ENCODE results near the gene TMX1. TPM values are rescaled to one million over a fixed set of nuclear protein-coding genes. Genes with fewer than 3 reads are reported as not detected.

TMX1 gene
- total and polyA plus RNA-seq, 7 donors, result 6.6 to 16.1 (median 11.0) TPM

DNA sequence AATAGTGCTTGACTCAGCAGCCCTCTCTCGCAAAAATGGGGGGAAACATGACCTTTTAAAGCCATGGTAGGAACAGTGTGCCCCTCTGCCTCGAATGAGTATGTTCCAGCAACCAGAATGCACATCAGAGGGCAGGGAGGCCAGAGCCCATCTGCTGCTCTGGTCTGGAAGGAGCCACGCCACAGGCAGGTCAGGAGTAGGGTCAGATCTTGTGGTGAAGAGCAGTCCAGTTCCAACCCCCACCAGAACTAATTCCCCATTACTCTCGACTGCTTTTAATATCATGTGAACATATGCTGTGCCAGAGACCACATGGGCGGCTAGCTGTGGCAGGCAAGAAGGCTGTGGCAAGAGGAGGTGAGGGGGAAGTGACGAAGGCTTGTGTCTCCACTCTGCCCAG, 34.6 kb upstream of the TMX1 start:
- intact Hi-C loops (cut with DNase I), result no loop called here
- Histone ChIP-seq H3K4me3 (no peak overlapping the region), H3K27me3 (ENCODE audit: insufficient read depth in 3 of 3, low read length in 2 of 3) (peaks cover 0 to 4% (median 0%) of the 10 kb centered on the region in 3 donors), H3K4me1 (no peaks in the 10 kb centered on the region), H3K9me3 (no peaks in the 10 kb centered on the region), H3K27ac (no peak overlapping the region), H3K36me3 (ENCODE audit: insufficient read depth in 1 of 2, low read depth in 1 of 2) (no peaks in the 10 kb centered on the region)
- TF ChIP-seq, protein P1, sequence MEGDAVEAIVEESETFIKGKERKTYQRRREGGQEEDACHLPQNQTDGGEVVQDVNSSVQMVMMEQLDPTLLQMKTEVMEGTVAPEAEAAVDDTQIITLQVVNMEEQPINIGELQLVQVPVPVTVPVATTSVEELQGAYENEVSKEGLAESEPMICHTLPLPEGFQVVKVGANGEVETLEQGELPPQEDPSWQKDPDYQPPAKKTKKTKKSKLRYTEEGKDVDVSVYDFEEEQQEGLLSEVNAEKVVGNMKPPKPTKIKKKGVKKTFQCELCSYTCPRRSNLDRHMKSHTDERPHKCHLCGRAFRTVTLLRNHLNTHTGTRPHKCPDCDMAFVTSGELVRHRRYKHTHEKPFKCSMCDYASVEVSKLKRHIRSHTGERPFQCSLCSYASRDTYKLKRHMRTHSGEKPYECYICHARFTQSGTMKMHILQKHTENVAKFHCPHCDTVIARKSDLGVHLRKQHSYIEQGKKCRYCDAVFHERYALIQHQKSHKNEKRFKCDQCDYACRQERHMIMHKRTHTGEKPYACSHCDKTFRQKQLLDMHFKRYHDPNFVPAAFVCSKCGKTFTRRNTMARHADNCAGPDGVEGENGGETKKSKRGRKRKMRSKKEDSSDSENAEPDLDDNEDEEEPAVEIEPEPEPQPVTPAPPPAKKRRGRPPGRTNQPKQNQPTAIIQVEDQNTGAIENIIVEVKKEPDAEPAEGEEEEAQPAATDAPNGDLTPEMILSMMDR (IDR thresholded peaks at IDR 0.05), result no peak
- no peak for ATAC-seq
- DNase-seq, result no peak
- 57 to 71% (median 63%) methylated on average over 6 of the region's 6 CpGs for WGBS, 3 donors

DNA sequence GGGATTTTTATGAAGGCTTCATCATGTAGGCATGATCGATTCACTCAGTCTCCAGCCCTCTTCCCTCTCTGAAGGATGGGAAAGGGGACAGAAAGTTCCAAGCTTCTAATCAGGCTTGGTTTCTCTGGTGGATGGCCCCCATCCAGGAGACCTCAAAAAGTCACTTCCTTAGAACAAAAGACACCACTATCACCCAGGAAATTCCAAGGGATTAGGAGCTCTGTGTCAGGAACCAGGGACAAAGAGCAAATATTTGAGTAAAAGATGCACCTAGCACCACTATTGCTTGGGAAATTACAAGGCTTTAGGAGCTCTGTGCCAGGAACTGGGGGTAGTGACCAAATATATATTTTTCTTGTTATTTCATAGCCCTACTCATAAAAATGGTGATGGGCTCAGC, 33.6 kb upstream of the TMX1 start:
- DNase-seq, result no peak
- no peaks in the 10 kb centered on the region for H3K36me3 ChIP-seq (ENCODE audit: insufficient read depth in 1 of 2, low read depth in 1 of 2)
- H3K4me3 ChIP-seq, result no peak overlapping the region
- TF ChIP-seq, protein P1 (IDR thresholded peaks at IDR 0.05), result no peak
- intact Hi-C loops (cut with DNase I), result no loop called here
- peaks cover 0 to 4% (median 0%) of the 10 kb centered on the region in 3 donors for H3K27me3 ChIP-seq (ENCODE audit: insufficient read depth in 3 of 3, low read length in 2 of 3)
- ATAC-seq, result no peak
- no peaks in the 10 kb centered on the region for H3K9me3 ChIP-seq
- H3K27ac ChIP-seq, result no peak overlapping the region
- no peaks in the 10 kb centered on the region for H3K4me1 ChIP-seq
- 93 to 100% (median 96%) methylated on average over 1 of the region's 1 CpG for WGBS, 3 donors

DNA sequence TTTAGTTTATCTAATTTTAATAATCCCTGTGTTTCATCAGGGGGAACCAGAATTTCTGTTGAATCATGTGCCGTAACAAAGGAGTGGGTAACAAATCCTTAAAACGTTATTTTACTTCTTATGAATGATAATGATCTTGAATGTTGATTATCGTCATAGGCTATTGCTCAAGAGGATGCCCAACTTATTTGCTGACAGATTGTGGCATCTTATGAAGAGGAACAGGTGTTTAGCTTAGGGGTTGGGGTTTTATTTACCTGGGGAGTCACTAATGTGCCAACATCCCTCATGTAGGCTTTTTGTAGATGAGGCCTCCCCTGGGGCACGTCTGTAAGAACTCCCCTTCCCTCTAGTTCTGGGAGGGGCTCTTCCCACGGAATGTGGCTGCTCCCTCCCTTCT, 32.4 kb upstream of the TMX1 start:
- no peak for DNase-seq
- TF ChIP-seq, protein P1 (IDR thresholded peaks at IDR 0.05), result no peak
- Histone ChIP-seq H3K4me1 (no peaks in the 10 kb centered on the region), H3K27me3 (ENCODE audit: insufficient read depth in 3 of 3, low read length in 2 of 3) (peaks cover 0 to 4% (median 0%) of the 10 kb centered on the region in 3 donors), H3K36me3 (ENCODE audit: insufficient read depth in 1 of 2, low read depth in 1 of 2) (no peaks in the 10 kb centered on the region), H3K4me3 (no peak overlapping the region), H3K27ac (no peak overlapping the region), H3K9me3 (no peaks in the 10 kb centered on the region)
- ATAC-seq, result no peak
- 61 to 65% (median 62%) methylated on average over 5 of the region's 5 CpGs for WGBS, 3 donors
- intact Hi-C loops (cut with DNase I), result no loop called here

DNA sequence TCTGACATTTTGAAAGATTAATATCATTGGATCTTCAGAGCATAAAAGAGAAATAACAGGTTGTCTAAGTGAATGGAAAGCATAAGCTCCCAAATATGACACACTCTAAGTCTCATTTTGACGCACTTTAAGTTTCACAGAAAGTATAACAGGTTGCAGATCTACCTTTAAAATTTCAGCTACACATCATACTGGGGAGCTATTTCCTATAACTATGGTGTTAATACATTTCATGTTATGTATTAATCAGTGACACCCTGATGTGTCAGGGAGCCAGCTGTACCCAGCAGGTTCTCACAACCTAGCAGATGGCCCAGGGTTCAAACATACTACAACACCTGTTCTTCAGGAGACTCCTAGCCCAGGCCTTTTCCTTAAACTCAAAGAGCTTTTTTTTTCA, 31.1 kb upstream of the TMX1 start:
- intact Hi-C loops (cut with DNase I), result no loop called here
- H3K36me3 ChIP-seq (ENCODE audit: insufficient read depth in 1 of 2, low read depth in 1 of 2), result no peaks in the 10 kb centered on the region
- H3K4me1 ChIP-seq, result no peaks in the 10 kb centered on the region
- no peak for ATAC-seq
- H3K27ac ChIP-seq, result no peak overlapping the region
- no peaks in the 10 kb centered on the region for H3K9me3 ChIP-seq
- H3K4me3 ChIP-seq, result no peak overlapping the region
- WGBS, 3 donors, result 93 to 100% (median 98%) methylated on average over 1 of the region's 1 CpG
- peaks cover 0 to 4% (median 0%) of the 10 kb centered on the region in 3 donors for H3K27me3 ChIP-seq (ENCODE audit: insufficient read depth in 3 of 3, low read length in 2 of 3)
- TF ChIP-seq, protein P1 (IDR thresholded peaks at IDR 0.05), result no peak
- DNase-seq, result no peak

DNA sequence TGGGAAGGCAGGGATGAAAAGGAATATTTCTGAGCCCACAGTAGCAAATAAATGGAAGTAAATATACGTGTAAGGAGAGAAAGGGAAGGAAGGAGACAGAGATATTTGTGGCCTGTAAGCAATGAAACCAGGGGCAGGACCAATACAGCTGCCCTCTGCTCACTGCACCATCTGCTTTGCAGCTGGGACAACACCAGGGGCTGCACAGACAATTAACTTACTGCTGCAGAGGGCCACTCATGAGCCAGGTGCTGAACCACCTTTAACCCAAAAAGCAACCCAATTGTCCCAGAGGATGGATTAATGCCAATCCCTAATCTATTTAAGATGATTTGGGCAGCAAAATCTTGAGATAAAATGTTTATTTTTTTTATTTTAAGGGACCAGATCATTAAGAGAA, 30.6 kb upstream of the TMX1 start:
- intact Hi-C loops (cut with DNase I), result no loop called here
- WGBS, 3 donors, result 38 to 79% (median 71%) methylated on average over 1 of the region's 1 CpG

More for the DNA sequence above, 30.6 kb upstream of the TMX1 start:
- ATAC-seq (no peak), DNase-seq (no peak)
- Histone ChIP-seq H3K4me3 (no peak overlapping the region), H3K36me3 (ENCODE audit: insufficient read depth in 1 of 2, low read depth in 1 of 2) (no peaks in the 10 kb centered on the region), H3K4me1 (no peaks in the 10 kb centered on the region), H3K9me3 (no peaks in the 10 kb centered on the region), H3K27ac (no peak overlapping the region), H3K27me3 (ENCODE audit: insufficient read depth in 3 of 3, low read length in 2 of 3) (peaks cover 0 to 4% (median 0%) of the 10 kb centered on the region in 3 donors)
- TF ChIP-seq, protein P1 (IDR thresholded peaks at IDR 0.05), result no peak

All from psoas muscle (tissue), 8 donors.